ENCODE results near the gene DCAF8L2.

DNA sequence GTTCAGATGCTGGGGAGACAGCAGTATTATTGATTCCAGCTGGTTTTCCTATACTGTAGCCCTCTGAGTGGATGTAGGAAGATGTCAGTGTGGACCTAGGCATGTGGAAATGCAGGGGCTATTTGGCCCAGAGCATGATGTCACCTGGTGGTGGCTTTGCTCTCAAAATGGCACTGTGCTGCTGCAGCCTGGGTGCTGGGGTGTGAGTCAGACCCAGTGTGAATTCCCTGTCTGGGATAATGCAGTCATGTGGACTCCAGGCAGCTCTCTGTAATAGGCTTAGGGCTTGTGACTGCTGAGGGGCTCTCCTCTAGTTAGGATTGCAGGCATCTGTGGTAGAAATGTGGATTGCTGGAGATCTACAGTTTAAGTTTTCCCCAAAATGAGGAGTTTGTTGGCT lies 70.7 kb downstream of the DCAF8L2 start:
- TF ChIP-seq, protein P1, sequence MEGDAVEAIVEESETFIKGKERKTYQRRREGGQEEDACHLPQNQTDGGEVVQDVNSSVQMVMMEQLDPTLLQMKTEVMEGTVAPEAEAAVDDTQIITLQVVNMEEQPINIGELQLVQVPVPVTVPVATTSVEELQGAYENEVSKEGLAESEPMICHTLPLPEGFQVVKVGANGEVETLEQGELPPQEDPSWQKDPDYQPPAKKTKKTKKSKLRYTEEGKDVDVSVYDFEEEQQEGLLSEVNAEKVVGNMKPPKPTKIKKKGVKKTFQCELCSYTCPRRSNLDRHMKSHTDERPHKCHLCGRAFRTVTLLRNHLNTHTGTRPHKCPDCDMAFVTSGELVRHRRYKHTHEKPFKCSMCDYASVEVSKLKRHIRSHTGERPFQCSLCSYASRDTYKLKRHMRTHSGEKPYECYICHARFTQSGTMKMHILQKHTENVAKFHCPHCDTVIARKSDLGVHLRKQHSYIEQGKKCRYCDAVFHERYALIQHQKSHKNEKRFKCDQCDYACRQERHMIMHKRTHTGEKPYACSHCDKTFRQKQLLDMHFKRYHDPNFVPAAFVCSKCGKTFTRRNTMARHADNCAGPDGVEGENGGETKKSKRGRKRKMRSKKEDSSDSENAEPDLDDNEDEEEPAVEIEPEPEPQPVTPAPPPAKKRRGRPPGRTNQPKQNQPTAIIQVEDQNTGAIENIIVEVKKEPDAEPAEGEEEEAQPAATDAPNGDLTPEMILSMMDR (conservative IDR thresholded peaks at IDR 0.05; ENCODE audit: low read depth in 2 of 2) = no peak
- TF ChIP-seq, protein P2, sequence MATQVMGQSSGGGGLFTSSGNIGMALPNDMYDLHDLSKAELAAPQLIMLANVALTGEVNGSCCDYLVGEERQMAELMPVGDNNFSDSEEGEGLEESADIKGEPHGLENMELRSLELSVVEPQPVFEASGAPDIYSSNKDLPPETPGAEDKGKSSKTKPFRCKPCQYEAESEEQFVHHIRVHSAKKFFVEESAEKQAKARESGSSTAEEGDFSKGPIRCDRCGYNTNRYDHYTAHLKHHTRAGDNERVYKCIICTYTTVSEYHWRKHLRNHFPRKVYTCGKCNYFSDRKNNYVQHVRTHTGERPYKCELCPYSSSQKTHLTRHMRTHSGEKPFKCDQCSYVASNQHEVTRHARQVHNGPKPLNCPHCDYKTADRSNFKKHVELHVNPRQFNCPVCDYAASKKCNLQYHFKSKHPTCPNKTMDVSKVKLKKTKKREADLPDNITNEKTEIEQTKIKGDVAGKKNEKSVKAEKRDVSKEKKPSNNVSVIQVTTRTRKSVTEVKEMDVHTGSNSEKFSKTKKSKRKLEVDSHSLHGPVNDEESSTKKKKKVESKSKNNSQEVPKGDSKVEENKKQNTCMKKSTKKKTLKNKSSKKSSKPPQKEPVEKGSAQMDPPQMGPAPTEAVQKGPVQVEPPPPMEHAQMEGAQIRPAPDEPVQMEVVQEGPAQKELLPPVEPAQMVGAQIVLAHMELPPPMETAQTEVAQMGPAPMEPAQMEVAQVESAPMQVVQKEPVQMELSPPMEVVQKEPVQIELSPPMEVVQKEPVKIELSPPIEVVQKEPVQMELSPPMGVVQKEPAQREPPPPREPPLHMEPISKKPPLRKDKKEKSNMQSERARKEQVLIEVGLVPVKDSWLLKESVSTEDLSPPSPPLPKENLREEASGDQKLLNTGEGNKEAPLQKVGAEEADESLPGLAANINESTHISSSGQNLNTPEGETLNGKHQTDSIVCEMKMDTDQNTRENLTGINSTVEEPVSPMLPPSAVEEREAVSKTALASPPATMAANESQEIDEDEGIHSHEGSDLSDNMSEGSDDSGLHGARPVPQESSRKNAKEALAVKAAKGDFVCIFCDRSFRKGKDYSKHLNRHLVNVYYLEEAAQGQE (IDR thresholded peaks at IDR 0.05; ENCODE audit: unreplicated experiment) = no peak
- TF ChIP-seq JUNB (IDR thresholded peaks at IDR 0.05; ENCODE audit: unreplicated experiment) (no peak), POLR2AphosphoS5 (IDR thresholded peaks at IDR 0.05; ENCODE audit: low read depth) (no peak)
